ENCODE results near the gene GLIPR2.

GLIPR2 gene

GRCh38 chr9:36207546-36208012 lies 71.0 kb downstream of the GLIPR2 start:
- DNase-seq, result no peak

DNA sequence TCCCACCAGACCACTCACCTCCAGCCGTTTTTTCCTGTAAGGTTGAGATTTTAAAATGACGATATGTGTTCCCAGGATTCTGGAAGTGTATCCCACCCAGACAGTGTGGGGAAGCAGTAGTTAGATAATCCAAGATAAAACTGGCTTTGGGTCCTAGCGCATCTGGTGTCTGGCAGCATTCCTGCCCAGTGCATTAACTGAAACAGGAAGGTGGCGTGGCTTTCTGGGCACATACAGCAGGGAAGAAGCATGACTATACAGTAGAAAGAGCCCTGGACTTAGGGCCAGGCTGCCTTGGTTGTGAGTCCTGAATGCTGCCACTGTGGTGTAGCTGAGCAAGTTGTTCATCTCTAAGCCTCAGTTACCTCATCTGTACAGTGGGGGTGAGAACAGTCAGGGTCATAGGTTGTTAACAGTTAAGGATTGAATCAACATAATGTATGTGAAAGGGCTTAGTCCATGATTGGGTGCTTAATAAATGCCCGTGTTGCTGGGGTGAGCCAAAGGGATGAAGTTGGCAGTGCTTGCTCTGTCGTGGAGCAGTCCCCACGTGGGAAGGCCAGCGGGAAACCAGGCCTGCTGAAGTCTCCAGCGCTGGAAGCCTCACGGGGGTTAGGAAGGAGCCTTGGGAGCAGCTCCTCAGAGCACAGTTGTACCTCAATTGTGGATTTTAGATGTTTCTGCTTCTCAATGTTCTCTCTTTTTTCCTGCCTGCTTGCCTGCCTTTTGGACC lies 72.2 kb downstream of the GLIPR2 start:
- no peak for DNase-seq

- no peak for DNase-seq
These were observed 74.2 kb downstream of the GLIPR2 start for GRCh38 chr9:36210722-36211121.

DNA sequence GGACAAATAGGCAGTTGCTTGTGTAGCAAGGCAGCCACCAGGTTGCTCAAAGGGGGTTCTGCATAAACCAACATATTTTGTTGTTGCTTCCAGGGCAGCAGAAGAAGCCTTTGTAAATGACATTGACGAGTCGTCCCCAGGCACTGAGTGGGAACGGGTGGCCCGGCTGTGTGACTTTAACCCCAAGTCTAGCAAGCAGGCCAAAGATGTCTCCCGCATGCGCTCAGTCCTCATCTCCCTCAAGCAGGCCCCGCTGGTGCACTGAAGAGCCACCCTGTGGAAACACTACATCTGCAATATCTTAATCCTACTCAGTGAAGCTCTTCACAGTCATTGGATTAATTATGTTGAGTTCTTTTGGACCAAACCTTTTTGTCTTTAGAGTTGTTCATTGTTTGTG lies 75.0 kb downstream of the GLIPR2 start:
- DNase-seq, result no peak

DNA sequence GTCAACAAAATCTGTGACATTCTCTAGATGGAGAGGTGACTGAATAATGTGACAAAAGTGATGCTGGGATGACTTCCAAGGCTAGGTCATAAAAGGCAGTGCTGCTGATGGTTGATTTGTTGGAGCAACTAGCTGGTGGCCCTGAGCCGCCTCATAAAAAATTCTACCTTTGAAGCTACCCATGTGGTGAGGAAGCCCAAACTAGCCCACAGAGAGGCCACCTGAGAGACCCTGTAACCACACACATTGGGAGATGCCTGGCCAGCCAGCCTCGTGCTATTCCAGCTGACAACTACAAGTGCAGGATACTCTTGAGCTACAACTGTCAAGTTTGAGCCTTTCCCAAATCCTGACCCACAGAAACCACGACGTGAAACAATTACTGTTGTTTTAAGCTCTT lies 76.9 kb downstream of the GLIPR2 start:
- no peak for DNase-seq

Measured in NCI-H1105 (cell line).